Stimulated activated naive CD8-positive, alpha-beta T cell treated with anti-CD3 and anti-CD28 coated beads, Interleukin-15, Interleukin-2, amounts not matched to agents 100 ng/mL and 50 ng/mL, for 24 hours (primary cell): ENCODE results near the gene CSNK1G2.

Source experiments
- H3K27ac Mint-ChIP-seq: one replicate; pipeline ENCODE4 v1.8.0; 2021; ENCODE audit warnings: mild to moderate bottlenecking, mixed read lengths
- H3K27me3 Mint-ChIP-seq: one replicate; pipeline ENCODE4 v1.8.0; 2021; ENCODE audit warnings: mixed read lengths
- H3K36me3 Mint-ChIP-seq: one replicate; pipeline ENCODE4 v1.8.0; 2021; ENCODE audit warnings: low read depth, mixed read lengths
- H3K4me1 Mint-ChIP-seq: one replicate; pipeline ENCODE4 v1.8.0; 2021; ENCODE audit warnings: low read depth, mixed read lengths
- H3K4me3 Mint-ChIP-seq: one replicate; pipeline ENCODE4 v1.8.0; 2021; ENCODE audit warnings: mild to moderate bottlenecking, mixed read lengths
- H3K9me3 Mint-ChIP-seq: one replicate; pipeline ENCODE4 v1.8.0; 2021; ENCODE audit warnings: mixed read lengths

The CSNK1G2 gene

DNA sequence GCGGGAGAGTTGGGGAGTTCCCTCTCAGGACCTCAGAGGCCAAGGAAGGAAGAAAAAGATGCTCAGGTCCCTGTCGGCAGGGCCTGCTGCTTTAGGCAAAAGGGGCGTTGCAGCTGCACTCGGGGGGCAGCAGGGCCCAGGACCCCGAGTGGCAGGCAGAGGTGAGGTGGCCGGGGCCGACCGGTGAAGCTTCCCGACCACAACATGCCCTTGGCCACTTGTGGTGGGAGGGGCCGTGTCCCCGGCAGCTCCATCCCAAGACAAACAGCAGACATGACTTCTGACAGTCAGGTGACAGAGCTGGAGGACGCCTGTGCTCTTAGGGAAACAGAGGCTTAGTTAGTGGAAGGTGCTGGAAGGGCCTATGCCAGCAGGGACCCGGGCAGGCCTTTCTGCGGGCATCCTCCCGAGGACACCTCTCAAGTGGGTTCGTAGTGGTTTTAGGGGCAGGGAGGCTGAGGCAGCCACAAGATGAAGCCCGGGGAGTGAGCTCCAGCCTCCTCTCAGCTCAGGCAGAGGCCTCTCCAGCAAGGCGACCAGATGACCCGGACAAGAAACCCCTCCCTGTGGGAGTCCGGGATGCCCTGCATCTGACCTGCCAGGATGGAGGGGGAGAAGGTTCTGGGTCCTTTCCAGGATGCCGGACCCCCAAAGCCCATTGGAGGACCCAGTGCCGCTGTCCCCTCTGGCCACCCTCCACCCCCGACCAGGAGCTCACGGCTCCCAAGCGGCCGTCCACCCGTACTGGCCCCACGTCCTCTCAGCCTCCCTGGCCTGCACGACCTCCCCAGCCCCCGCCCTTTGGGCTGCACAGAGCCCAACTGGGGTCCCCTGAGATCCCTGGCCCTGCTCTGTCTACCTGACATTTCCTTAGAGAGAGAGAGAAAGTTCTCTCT, 50.3 kb downstream of the CSNK1G2 start:
- Mint-ChIP-seq H3K27ac (no peak overlapping the region), H3K4me3 (no peak overlapping the region), H3K4me1 (no peaks in the 10 kb centered on the region), H3K27me3 (no peaks in the 10 kb centered on the region), H3K36me3 (peaks cover 14% of the 10 kb centered on the region), H3K9me3 (no peaks in the 10 kb centered on the region)

DNA sequence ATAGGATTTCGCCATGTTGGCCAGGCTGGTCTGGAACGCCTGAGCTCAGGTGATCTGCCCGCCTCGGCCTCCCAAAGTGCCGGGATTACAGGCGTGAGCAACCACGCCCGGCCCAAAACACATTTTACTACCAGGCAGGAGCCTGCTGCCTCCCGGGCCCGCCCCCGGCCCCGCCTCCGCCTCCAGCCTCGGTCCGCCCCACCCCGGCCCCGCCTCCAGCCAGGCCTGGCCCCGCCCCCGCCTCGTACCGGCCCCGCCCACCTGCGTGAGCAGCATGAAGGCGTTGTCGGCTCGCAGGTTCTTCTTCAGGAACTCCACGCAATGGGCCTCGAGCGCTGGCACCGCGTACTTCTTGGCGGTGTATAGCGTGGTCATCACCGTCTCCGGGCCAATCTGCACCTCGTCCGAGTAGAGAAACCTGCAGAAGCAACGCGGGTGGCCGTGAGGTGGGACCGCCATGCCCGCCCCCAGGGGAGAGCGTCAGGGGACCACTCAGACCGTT, 51.8 kb downstream of the CSNK1G2 start:
- H3K4me1 Mint-ChIP-seq = peaks cover 3% of the 10 kb centered on the region
- H3K4me3 Mint-ChIP-seq = no peak overlapping the region
- no peaks in the 10 kb centered on the region for H3K27me3 Mint-ChIP-seq
- peaks cover 20% of the 10 kb centered on the region for H3K36me3 Mint-ChIP-seq
- H3K9me3 Mint-ChIP-seq = no peaks in the 10 kb centered on the region
- no peak overlapping the region for H3K27ac Mint-ChIP-seq

DNA sequence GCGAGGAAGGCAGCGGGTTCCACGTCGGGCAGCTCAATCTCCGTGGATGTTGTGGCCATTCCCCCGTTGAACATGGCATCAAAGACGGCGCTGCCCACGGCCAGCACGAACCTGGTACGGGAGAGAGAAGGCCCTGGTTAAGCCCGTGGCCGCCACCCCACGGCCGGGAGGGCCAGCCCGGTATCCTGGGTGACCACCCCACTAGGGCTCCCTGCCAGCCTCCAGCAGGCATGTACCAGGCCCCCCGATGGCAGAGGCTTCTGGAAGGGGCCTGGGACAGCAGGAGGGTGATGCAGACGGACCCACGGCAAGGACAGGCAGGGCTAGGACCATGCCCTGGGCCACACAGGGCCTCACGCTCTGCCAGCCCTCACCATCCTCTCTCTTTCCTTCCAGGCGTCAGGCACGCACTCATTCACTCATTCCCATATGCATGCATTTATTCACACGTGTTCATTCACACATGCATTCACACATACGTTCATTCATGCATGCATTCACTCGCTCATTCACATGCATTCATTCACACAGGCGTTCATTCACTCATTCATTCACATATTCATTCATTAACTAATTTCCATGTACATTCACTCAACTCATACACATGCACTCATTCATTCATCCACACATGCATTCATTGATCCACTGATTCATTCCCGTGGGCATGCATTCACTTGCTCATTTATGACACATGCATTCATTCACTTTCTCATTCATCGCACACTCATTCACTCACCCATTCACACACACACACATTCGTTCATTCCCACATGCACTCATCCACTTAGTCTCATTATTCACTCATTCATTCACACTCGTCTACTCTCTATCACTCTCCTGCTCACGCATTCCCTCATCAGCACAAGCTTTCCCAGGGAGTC, 56.6 kb downstream of the CSNK1G2 start:
- Mint-ChIP-seq H3K27me3 (no peaks in the 10 kb centered on the region), H3K9me3 (no peaks in the 10 kb centered on the region), H3K27ac (no peak overlapping the region), H3K4me3 (no peak overlapping the region), H3K4me1 (peaks cover 3% of the 10 kb centered on the region), H3K36me3 (peaks cover 14% of the 10 kb centered on the region)

DNA sequence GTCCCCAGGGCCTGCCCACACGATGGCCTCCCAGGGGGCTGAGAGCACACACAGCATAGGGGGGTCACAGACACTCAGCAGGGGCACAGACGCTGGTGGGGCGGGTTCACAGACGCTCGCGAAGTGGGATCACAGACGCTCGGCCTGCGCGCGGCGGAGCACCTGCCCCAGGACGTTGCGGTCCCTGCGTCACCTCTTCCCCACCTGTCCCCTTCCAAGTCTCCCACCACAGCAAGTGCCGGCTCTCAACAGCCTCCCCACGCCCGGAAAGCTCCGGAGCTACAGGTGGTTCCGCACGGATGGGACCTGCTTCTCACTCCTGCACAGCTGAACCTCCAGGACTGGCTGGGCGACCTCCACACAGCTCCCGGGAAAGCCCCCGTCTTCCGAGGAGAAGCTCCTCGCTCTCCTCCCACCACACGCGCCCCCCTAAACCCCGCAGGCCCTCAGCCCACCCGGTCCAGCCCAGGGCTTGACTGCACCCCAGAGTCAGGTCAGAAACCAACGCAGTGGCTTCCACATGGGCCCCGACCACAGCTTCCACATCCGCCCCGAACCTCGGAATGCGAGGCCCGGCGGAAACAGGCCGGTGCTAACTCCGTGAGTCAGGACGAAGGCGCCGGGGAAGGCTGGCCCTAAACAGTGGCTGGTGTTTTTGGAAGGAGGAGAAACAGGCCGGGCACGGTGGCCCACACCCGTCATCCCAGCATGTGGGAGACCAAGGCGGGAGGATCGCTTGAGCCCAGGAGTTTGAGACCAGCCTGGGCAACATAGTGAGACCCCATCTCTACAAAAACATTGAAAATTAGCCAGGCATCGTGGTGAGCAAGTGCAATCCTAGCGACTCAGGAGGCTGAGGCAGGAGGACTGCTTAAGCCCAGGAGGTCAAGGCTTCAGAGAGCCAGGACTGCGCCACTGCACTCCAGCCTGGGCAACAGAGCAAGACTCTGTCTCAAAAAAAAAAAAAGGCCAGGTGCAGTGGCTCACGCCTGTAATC, 58.0 kb downstream of the CSNK1G2 start:
- Mint-ChIP-seq H3K4me1 (peaks cover 3% of the 10 kb centered on the region), H3K9me3 (no peaks in the 10 kb centered on the region), H3K4me3 (no peak overlapping the region), H3K27me3 (no peaks in the 10 kb centered on the region), H3K27ac (no peak overlapping the region), H3K36me3 (peaks cover 14% of the 10 kb centered on the region)

DNA sequence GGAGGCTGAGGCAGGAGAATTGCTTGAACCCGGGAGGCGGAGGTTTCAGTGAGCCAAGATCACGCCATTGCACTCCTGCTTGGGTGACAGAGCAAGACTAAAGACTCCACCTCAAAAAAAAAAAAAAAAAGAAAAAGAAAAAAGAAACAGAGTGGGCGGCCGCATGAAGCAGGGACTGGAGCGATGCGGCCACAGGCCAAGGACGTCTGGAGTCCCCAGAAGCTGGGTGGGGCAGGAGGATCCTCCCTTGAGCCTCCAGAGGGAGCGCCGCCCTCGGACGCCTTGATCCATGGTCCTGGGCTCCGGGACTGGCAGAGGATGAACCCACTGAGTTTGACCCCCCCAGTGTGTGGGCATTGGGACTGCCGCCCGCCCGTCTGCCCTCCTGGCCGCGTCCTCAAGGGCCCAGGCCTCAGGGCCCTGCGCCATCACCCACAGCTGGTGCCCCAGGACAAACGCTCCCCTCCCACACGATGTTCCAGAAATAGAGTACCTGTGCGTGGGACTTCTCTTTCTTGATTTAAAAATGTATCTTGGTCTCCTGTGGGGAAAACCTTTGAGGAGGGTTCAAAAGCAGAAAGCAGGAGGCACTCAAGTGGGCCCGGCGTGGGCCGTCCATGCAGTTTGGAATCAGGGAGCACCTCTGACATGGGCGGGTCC, 59.0 kb downstream of the CSNK1G2 start:
- H3K4me1 Mint-ChIP-seq = peaks cover 3% of the 10 kb centered on the region
- H3K36me3 Mint-ChIP-seq = peaks cover 14% of the 10 kb centered on the region
- no peaks in the 10 kb centered on the region for H3K9me3 Mint-ChIP-seq
- no peak overlapping the region for H3K4me3 Mint-ChIP-seq
- no peaks in the 10 kb centered on the region for H3K27me3 Mint-ChIP-seq
- no peak overlapping the region for H3K27ac Mint-ChIP-seq

DNA sequence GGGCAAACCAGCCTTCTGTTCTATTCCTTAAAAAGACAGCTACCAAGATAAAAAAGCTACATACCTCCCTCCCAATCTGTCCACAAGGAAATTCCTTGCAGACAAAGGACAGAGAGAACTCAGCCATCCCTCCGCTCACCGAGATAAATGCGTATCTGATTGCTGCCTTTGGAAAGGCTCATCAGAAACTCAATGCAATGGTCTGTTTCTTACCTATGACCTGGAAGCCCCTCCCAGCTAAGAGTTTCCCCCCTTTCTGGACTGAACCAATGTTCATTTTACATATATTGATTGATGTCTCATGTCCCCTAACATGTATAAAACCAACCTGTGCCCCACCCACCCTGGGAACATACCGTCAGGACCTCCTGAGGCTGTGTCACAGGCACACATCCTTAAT, 62.9 kb downstream of the CSNK1G2 start:
- Mint-ChIP-seq H3K9me3 (no peaks in the 10 kb centered on the region), H3K27me3 (no peaks in the 10 kb centered on the region), H3K4me3 (no peak overlapping the region), H3K27ac (no peak overlapping the region), H3K36me3 (no peaks in the 10 kb centered on the region), H3K4me1 (no peaks in the 10 kb centered on the region)

DNA sequence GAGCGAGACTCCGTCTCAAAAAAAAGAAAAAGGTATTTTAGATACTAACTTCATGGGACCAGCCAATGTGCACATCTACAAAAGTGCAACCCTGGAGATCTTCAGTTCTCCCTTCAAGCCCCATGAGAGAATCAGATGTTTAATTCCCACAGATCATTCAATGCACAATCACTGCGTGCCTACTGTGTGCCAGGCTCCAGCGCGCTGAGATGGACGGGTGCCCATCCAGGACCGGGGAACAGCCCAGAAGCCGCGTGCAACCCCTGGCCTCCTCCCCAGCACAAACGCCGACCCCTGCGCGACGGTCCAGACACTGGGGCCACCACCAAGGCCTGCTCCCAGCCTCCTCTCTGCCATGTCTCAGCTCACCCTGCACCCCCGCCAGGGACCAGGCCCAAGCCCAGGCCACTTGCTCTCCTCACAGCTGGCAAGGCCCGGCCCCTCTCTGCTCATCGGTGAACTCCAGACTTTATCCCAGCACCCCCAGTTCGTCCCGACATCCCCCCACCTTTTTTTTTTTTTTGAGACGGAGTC, 69.2 kb downstream of the CSNK1G2 start:
- no peaks in the 10 kb centered on the region for H3K4me1 Mint-ChIP-seq
- H3K36me3 Mint-ChIP-seq = no peaks in the 10 kb centered on the region
- no peaks in the 10 kb centered on the region for H3K9me3 Mint-ChIP-seq
- no peak overlapping the region for H3K27ac Mint-ChIP-seq
- no peaks in the 10 kb centered on the region for H3K27me3 Mint-ChIP-seq
- H3K4me3 Mint-ChIP-seq = no peak overlapping the region

DNA sequence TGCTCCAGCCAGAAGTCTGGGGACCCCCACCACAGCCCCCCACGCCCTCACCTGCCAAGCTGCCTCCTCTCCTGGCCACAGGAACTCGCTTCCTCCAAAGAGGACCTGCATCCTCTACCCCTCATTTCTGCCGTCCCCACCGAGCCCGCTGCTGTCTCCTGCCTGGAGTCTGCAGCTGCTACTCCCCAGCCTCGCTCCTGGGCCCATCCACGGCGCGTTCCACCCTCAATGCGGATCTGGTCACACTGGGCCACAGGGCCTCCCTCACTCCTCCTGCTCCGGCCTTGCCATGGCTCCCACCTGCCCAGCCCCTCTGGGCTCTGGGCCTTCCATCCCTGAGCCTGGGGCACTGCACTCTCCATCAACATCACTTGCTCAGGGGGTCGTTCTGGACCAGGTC, 70.2 kb downstream of the CSNK1G2 start:
- Mint-ChIP-seq H3K27me3 (no peaks in the 10 kb centered on the region), H3K9me3 (no peaks in the 10 kb centered on the region), H3K36me3 (no peaks in the 10 kb centered on the region), H3K27ac (no peak overlapping the region), H3K4me1 (peaks cover 2% of the 10 kb centered on the region), H3K4me3 (no peak overlapping the region)

DNA sequence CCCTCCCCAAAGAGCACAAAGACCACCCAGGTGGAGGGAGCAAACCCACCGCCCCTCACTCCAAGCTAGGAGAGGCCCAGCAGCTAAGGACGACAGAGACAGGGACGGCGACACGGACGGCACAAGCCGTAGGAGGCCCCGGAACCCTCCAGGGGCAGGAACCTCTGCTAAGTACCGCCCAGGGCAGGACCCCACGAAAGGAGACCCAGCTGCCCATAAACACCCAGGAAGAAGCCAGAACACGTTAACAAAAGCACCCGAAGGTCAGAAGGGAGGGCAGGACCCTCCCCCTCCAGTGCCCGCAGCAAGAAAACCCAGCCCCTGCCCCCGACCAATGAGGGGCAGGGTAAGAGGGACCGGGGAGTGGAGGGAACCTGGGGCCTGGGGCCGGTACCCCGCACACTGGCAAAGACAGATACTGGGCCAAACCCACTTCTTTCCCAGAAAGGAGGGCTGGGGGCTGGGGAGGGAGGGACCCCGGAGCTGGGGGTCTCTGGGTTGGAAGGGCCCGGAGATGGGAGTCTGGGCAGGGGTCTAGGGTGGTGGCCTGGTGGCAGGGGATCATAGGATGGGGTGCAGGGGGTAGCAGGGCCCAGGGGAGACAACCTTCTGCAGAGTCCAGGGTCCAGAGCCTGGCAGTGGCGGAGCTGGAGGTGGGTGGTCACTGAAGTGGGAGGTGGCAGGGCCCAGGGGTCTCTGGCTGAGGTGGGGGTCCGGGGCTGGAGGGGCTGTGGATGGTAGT, 72.1 kb downstream of the CSNK1G2 start:
- no peak overlapping the region for H3K27ac Mint-ChIP-seq
- no peaks in the 10 kb centered on the region for H3K9me3 Mint-ChIP-seq
- peaks cover 6% of the 10 kb centered on the region for H3K4me1 Mint-ChIP-seq
- no peaks in the 10 kb centered on the region for H3K36me3 Mint-ChIP-seq
- H3K27me3 Mint-ChIP-seq = no peaks in the 10 kb centered on the region
- H3K4me3 Mint-ChIP-seq = no peak overlapping the region

DNA sequence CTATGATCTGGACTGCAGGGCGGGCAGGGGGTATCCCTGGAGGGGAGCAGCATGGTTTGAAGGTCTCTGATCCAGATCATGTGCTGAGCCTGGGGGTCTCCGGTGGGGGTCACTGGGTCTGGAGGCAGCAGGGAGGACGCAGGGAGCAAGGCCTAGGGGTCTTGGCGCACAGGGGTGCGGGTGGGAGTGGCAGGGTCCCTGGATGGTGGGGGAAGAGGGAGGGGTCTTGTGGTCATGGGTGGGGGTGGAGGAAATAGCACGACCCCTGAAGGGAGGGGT, 72.7 kb downstream of the CSNK1G2 start:
- Mint-ChIP-seq H3K4me1 (peaks cover 6% of the 10 kb centered on the region), H3K27me3 (no peaks in the 10 kb centered on the region), H3K4me3 (no peak overlapping the region), H3K9me3 (no peaks in the 10 kb centered on the region), H3K36me3 (no peaks in the 10 kb centered on the region), H3K27ac (no peak overlapping the region)

DNA sequence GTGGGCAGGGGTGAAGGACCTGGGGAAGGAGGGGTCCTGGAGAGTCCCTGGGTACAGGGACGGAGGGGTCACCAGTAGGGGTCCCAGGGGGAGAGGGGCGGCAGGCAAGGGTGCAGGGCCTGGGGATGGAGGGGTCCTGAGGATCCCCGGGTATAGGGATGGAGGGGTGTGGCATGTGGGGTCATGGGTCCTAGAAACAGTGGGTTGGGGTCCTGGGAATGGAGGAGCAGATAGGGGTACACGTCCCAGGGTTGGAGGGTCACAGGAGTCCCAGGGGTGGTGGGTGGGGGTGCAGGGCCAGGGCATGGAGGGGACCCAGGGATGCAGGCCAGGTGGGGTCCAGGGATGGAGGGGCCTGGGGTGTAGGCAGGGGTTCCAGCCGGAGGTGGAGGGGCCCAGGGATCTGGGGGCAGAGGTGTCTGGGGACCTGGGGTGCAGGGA, 73.2 kb downstream of the CSNK1G2 start:
- H3K36me3 Mint-ChIP-seq = no peaks in the 10 kb centered on the region
- H3K27me3 Mint-ChIP-seq = no peaks in the 10 kb centered on the region
- no peak overlapping the region for H3K4me3 Mint-ChIP-seq
- no peaks in the 10 kb centered on the region for H3K9me3 Mint-ChIP-seq
- H3K4me1 Mint-ChIP-seq = peaks cover 6% of the 10 kb centered on the region
- H3K27ac Mint-ChIP-seq = no peak overlapping the region

DNA sequence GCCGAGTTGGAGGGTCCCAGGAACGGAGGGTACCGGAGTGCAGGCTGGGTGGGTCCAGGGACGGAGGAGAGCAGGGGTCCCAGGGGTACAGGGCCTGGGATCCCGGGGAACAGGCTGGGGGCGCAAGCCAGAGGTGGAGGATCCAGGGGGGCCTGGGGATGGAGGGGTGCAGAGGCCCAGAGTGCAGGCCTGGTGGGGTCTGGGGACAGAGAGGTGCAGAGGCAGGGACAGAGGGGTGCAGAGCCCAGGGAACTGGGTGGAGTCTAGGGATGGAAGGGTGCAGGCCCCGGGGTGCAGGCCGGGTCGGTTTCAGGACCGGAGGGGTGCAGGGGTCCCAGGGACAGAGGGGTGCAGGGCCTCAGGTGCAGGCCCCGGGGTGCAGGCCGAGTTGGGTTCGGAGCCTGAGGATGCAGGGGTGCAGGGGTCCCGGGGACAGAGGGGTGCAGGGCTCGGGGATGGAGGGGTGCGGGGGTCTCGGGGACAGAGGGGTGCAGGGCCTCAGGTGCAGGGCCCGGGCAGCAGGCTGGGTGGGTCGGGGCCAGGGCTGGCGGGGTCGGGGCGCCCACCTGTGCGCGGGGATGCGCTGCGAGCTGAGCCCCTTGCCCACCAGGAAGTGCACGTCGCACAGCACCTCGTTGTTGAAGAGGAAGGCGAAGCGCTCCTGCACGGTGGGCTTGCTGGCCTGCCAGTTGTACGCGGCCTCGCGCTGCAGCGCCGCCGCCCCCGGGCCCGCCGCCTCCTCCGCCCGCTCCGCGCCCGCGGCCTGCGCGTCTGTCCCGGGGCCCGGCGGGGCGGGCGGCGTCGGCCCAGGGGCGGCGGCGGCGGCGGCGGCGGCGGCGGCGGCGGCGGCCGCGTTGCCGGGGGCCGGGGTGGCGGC, 74.0 kb downstream of the CSNK1G2 start:
- Mint-ChIP-seq H3K9me3 (no peaks in the 10 kb centered on the region), H3K36me3 (no peaks in the 10 kb centered on the region), H3K4me3 (peak overlapping the region; percentile 53), H3K4me1 (peaks cover 12% of the 10 kb centered on the region), H3K27me3 (no peaks in the 10 kb centered on the region), H3K27ac (no peak overlapping the region)

DNA sequence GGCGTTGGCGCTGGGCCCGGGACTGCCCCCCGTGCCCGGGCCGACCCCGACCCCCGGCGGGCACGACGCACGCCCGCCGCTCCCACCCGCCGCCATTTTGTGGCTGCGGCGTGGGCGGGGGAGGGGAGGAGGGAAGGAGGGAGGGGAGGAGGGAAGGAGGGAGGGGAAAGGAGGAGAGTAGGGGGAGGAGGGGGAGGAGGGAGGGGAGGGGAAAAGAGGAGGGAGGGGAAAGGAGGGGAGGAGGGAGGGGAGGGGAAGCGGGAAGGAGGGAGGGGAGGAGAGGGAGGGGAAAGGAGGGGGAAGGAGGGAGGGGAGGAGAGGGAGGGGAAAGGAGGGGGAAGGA, 74.6 kb downstream of the CSNK1G2 start, which contains the start of gene BTBD2:
Gene BTBD2 (minus strand): TSS at position 107 of the 343 bp plus-strand sequence. CDS start 11 bp downstream, at position 96.
- no peaks in the 10 kb centered on the region for H3K27me3 Mint-ChIP-seq
- H3K4me1 Mint-ChIP-seq = peaks cover 12% of the 10 kb centered on the region
- no peak within 1 kb of the TSS for H3K27ac Mint-ChIP-seq
- no peaks in the 10 kb centered on the region for H3K9me3 Mint-ChIP-seq
- H3K4me3 Mint-ChIP-seq = peak within 1 kb of the TSS; percentile 60
- no peaks in the 10 kb centered on the region for H3K36me3 Mint-ChIP-seq
